Measurements from ENCODE around the gene RBM38. TPM values are rescaled to one million over a fixed set of nuclear protein-coding genes. Genes with fewer than 3 reads are reported as not detected.
A peak's percentile ranks its signal among the peaks of the same experiment; 100 is the strongest.

Gene RBM38
- total and polyA plus RNA-seq, 9 of the 15 experiments (the other 6 are each of a cell fraction or from before 2014, with no cell fraction given): 0.28 to 82.4 (median 33.2) TPM

GRCh38 chr20:57393321-57394120, 2.3 kb downstream of the RBM38 start:
- Histone ChIP-seq H2AFZ (ENCODE audit: low read depth, low read length) (no peak overlapping the region), H3K9me1 (ENCODE audit: control insufficient read depth, insufficient read depth, low read length) (peaks cover 5% of the 10 kb centered on the region), H3K27me3 (ENCODE audit: control insufficient read depth in 2 of 2, insufficient read depth in 2 of 2, low read length in 2 of 2) (no peaks in the 10 kb centered on the region), H4K20me1 (replicated peaks; ENCODE audit: control insufficient read depth, insufficient read depth, low read length) (peaks cover 41% of the 10 kb centered on the region), H3K4me1 (replicated peaks in 1 of 2; ENCODE audit: control insufficient read depth in 2 of 2, insufficient read depth in 2 of 2, low read length in 2 of 2) (peaks cover 34 to 75% of the 10 kb centered on the region in 2 experiments), H3K79me2 (ENCODE audit: control insufficient read depth, insufficient read depth, low read length) (peaks cover 71% of the 10 kb centered on the region), H3K4me2 (ENCODE audit: insufficient read depth, low read length) (peak overlapping the region; percentile 84), H3K36me3 (ENCODE audit: control insufficient read depth, insufficient read depth, low read length) (peaks cover 65% of the 10 kb centered on the region), H3K9ac (ENCODE audit: insufficient read depth in 1 of 2, low read depth in 2 of 2, low read length in 2 of 2) (peak overlapping the region; percentile 71 to 96; a peak in 3 of 4 replicates), H3K27ac (ENCODE audit: extremely low read depth, low read depth, low read length) (no peak overlapping the region; the same call in 2 of the 3 replicates), H3K4me3 (peak overlapping the region; percentile 75; the same call in 1 of the 2 replicates), H3K9me3 (replicated peaks; ENCODE audit: control insufficient read depth, insufficient read depth, low read depth, low read length) (no peaks in the 10 kb centered on the region)
- no peak for ATAC-seq
- WGBS (ENCODE audit: insufficient coverage, low coverage, missing lambda C conversion rate): 86% methylated on average over 14 of the region's 14 CpGs
- intact Hi-C loops (cut with micrococcal nuclease) (loop anchor here (5.0 kb wide), 1 partner anchor 59 kb away; no protein-coding TSS in a partner anchor), in situ Hi-C loops (cut with MboI) (loop anchor here (25.0 kb wide), 1 partner anchor 819 kb away; no protein-coding TSS in a partner anchor)
- FAIRE-seq: no peak
- DNase-seq (ENCODE audit: extremely low read depth in 1 of 4, low spot score in 3 of 4): no peak
- POLR2A ChIA-PET: interaction anchor here (0.7 to 1.8 kb wide), 6 partner anchors 8 to 130 kb away, joined by 3 to 6 read pairs (median 4); no protein-coding TSS in a partner anchor
- BruUV-seq (replicated peaks): no TSS peak
- CTCF ChIA-PET (ENCODE audit: low intra/inter-chr PET ratio): no interaction called here
- no peak for TF ChIP-seq XRCC3 (IDR thresholded peaks at IDR 0.05)
- TF ChIP-seq THRA (IDR thresholded peaks at IDR 0.05): no peak
- no peak for TF ChIP-seq MXD1 (CRISPR knock-in tag; IDR thresholded peaks at IDR 0.05; ENCODE audit: borderline replicate concordance, poor library complexity, severe bottlenecking)
- no peak for TF ChIP-seq TCFL5 (CRISPR knock-in tag; conservative IDR thresholded peaks at IDR 0.05)
- no peak for TF ChIP-seq ZC3H4 (CRISPR knock-in tag; IDR thresholded peaks at IDR 0.05; ENCODE audit: borderline replicate concordance)
- no peak for TF ChIP-seq HES1 (IDR thresholded peaks at IDR 0.05; ENCODE audit: low read depth)
- TF ChIP-seq SRSF3 (IDR thresholded peaks at IDR 0.05; ENCODE audit: insufficient read depth, low read length): no peak
- TF ChIP-seq CHD4 (IDR thresholded peaks at IDR 0.05; ENCODE audit: insufficient read depth, insufficient replicate concordance, low read depth, low read length, poor library complexity, severe bottlenecking): no peak
- no peak for TF ChIP-seq IFI16 (CRISPR knock-in tag; IDR thresholded peaks at IDR 0.05)
- TF ChIP-seq KDM4B (IDR thresholded peaks at IDR 0.05; ENCODE audit: borderline replicate concordance in 2 of 2, low read depth in 1 of 2): no peak
- no peak for TF ChIP-seq PYGO2 (tag; IDR thresholded peaks at IDR 0.05)
- TF ChIP-seq MTA2 (IDR thresholded peaks at IDR 0.05; ENCODE audit: low read depth): no peak
